TTC549 (cell line): ENCODE measurements around the gene BFSP2.

Experiments
- FAIRE-seq: peaks from 2 replicates; lab custom pipeline; 2012; peaks lifted over from hg19 to GRCh38; lab: Jason Lieb, UNC

The BFSP2 gene

DNA sequence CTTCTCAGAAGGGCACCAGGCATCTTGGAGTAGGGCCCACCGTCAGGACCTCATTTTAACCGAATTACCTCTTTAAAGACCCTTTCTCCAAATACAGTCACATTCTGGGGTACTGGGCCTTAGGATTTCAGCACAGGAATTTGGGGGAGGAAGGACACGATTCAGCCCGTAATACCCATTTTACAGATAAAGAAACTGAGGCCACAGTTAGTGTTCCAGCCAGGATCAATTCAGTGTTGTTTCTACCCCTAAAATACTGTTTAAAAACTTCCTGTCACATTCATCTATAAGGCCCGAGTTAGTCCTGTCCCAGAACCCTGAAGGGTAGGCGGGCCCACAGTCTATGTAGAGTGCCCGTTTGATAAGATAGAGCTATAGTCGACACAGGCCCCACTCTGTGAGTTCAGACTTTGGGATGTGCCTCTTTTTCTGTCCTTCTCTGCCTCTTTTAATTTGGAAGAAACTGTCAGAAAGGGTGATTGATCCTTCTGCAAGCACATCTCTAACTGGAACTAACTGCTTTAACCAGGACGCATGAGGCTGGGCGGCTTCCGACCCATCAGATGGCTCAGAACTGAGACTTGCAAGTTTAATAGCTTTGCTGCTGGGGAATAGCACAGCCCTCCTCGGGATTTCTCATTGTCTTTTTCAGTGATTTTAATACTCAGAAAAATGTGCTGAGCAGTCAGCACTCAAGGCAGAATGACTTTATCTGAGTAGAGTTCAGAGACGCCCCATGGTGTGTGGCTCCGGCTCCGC, 19.5 kb downstream of the BFSP2 start:
- FAIRE-seq: no peak

- no peak for FAIRE-seq
These were observed 25.3 kb downstream of the BFSP2 start for GRCh38 chr3:133424937-133425869.

DNA sequence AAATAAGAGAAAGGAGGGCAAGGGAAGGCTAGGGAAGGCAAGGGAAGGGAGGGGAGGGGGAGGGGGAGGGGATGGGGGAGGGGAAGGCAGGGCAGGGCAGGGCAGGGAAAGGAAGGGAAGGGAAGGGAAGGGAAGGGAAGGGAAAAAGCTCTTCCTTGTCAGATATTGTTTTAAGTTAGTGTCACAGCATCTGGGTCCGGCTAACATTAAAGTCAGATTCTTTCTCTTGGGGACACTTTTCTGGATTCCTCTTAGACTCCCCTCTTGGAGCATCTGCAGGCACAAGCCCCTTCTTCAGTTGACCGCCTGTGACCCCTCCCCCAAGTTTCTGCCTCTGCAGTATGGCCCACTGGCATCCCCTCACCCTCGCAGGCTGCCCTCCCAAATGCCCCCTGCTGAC, 26.0 kb downstream of the BFSP2 start:
- FAIRE-seq: no peak

DNA sequence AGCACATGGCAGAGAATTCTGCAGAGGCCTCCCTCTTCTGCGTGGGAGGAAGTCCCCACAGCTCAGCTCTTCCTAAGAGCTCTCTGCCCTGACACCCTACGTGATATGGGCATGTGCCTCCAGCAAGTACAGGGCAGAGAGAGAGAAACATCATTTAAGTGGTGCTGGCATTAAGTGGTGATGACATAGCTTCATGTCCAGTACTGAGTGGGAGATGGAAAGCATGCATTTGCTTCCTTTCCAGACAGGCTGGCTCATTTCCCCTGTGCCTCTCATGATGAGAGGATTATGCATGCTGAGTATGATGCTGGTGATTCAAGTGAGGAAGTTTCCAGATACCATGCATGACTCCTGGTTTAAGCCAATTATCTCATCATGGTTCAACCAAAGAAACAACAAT, 26.9 kb downstream of the BFSP2 start:
- FAIRE-seq: no peak

DNA sequence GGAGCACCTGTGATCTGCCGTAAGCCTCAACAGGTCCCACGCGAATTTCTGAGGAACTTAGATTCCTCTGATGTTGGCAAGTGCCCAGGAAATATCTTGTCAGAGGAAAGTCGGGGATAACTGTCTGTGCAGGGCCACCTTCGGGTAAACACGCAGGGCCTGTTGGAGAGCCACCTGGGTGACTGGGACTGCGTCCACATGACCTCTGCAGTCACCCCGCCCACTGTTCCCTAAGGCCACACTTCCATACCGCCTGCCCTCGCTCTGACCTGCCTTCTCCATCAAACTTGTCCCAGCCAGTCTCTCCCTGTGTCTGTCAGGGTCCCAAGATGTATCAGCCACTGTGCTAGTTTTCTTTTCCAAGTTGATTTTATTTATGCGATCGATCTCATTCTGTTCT, 28.7 kb downstream of the BFSP2 start:
- FAIRE-seq: no peak

- no peak for FAIRE-seq
These were observed 29.2 kb downstream of the BFSP2 start for GRCh38 chr3:133429063-133429462.

- no peak for FAIRE-seq
These were observed 39.7 kb downstream of the BFSP2 start for GRCh38 chr3:133439563-133439962.

DNA sequence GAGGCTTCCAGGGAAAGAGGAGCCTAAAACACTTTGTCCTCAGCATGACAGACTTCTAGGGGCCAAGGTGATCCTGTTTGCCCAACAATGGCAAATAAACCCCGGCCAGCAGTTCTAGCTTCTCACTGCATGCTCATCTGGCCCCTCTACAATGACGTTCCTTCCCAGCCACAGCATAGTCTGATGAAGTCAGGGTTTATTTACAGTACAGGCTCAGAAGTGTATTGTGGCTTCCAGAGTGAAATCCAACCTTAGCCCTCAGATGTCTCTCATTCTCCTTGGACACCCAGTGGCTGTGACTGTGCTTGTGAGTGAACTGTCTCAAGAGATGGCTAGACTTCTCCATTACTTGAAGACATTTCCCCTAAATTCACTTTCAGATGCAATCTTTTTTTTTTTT, 40.8 kb downstream of the BFSP2 start:
- no peak for FAIRE-seq

- no peak for FAIRE-seq
These were observed 42.0 kb downstream of the BFSP2 start for GRCh38 chr3:133441867-133442270.

- no peak for FAIRE-seq
These were observed 42.7 kb downstream of the BFSP2 start for GRCh38 chr3:133442518-133442917.

DNA sequence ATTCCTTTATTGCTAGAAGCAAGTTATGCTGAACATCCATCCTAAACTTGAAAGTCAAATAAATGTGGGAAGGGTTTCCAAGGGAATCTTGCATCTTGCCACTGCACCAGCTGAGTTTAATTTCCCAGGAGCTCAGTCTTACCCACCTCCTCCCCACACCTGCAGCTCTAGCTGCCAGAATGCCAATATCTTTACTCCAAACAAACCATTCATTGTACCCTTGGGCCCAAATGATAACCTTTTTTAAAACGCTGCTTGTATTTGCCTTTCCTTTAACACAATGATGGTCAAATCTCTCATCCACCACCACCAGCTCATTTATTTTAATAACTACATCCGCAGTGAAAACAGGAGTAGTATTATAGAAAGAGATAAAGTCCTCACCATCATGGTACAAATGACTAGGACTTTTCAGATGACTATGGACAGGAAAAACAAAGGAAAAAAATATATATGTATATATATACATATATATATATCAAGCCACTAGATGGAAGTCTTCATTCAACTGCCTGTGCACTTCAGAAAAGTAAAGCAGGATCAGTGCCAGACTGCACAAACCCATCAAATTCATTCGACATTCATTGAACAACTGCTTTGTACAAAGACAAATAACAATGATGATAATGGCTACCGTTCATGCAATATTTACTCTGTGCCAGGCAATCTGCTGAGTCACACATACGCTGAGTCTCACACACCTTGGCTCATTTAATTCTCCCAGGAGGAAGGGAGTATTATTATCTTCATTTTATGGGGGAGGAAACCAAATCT, 44.0 kb downstream of the BFSP2 start:
- FAIRE-seq: no peak

DNA sequence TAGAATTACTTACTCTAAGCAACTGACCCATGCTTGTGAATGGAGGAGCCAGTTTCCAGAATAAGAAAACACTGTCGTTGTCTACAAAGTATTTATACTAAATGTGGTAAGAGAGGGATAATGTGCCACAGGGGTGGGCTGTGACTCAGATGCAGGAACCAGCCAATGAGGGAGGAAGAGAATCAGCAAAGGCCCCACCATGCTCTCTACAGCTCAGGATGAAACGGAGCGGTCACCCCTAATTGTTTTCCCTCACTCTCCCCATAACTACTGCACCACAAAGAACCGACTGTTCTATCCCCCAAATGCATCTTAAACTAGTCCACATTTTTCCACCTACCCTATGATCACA, 44.5 kb downstream of the BFSP2 start:
- no peak for FAIRE-seq

- no peak for FAIRE-seq
These were observed 45.3 kb downstream of the BFSP2 start for GRCh38 chr3:133445108-133445507.

GRCh38 chr3:133447750-133448477, 48.1 kb downstream of the BFSP2 start:
- no peak for FAIRE-seq

DNA sequence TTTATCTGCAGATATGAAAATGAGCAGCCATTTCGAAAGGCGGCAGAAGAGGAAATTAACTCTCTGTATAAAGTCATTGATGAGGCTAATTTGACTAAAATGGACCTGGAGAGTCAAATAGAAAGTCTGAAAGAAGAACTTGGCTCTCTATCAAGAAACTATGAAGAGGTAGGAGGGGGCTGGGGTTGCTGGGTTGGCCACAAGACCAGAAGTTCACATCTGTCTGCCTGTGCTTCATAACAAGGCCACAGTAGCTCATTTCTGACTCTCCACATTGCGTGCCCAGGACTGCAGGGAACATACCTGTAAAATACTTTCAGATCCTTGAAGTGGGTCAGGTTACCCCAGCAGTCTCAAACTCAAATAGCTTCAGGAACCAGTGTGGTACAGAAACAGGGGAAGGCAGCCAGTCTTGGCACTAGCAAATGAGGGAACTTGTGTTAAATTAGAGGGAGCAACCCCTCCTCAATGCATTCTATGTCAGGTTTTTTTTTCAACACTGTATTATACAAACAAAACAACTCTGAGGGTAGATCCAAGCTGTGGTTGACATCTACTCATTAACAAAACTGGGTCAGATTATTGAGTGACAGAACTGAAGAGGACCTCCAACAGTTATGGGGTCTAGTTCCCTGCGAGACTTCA, 48.7 kb downstream of the BFSP2 start:
- FAIRE-seq: no peak

GRCh38 chr3:133451309-133451708, 51.5 kb downstream of the BFSP2 start:
- no peak for FAIRE-seq

GRCh38 chr3:133452641-133453319, 52.9 kb downstream of the BFSP2 start:
- no peak for FAIRE-seq

DNA sequence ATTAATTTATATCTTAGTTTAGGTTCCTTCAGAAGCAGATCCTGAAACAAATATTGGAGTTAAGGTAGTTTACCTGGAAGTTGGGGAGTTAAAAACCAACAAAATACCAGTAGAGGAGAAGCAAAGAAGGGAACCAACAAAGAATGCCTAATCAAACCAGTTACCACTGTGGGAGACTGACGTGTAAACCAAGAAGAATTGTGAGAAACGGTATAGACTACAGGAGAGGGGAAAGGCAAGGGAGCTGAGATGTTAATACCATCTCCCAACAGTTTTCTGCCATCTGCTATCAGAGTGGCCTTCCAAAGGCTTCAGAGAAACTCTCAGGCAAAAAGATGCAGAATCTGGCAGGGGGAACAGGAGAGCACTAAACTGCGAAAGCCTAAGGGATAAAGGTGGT, 53.5 kb downstream of the BFSP2 start:
- FAIRE-seq: no peak

DNA sequence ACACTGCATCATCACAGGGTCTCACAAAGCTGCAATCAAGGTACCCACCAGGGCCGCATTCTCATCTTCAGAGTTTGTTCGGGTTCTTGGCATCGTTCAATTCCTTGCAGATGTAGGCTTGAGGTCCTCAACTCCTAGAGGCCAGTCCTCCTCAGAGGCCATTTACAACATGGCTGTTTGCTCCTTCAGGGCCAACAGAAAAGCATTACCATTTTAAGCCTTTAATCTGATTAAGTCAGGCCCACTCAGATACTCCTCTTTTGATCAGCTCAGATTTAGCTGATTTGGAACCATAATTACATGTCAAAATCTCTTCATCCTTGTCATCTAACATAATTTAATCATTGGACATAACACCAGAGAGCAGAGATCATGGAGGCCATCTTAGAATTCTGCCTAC, 55.4 kb downstream of the BFSP2 start:
- no peak for FAIRE-seq

DNA sequence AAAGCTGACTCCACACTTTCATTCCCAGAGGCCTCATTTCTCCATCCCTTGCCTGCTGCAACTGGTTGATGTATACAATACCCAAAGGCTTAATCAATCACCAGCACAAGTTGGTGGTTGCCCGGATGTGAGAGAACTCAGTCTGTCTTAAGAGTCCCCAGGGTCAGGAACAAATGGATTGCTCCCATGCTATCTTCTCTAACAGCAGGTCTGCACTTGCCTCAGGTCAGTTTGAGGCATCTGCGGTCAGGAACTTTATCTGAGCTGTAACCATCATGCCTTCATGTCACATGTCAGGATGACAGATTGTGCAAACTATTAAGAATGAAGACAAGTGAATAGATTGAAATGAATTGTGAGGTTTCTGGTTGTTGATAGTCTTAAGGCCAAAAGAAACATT, 56.1 kb downstream of the BFSP2 start:
- no peak for FAIRE-seq

- FAIRE-seq: no peak
These were observed 57.2 kb downstream of the BFSP2 start for GRCh38 chr3:133457025-133457424.
